IPS-11a (cell line): ENCODE measurements around the gene POLR2A.
A peak's percentile ranks its signal among the peaks of the same experiment; 100 is the strongest.

Experiments used
- H3K4me3 ChIP-seq: one replicate; pipeline ENCODE4 v1.5.1; 2013; ENCODE audit warnings: low read depth, low read length, control low read depth

Gene POLR2A

GRCh38 chr17:7484067-7484918 is at the start of gene POLR2A:
Gene POLR2A (plus strand): TSS chr17:7484366.
- H3K4me3 ChIP-seq: peak within 1 kb of the TSS; percentile 86

- H3K4me3 ChIP-seq: peak overlapping the region; percentile 36
Measured at GRCh38 chr17:7435676-7436555, 48.2 kb upstream of the POLR2A start.

DNA sequence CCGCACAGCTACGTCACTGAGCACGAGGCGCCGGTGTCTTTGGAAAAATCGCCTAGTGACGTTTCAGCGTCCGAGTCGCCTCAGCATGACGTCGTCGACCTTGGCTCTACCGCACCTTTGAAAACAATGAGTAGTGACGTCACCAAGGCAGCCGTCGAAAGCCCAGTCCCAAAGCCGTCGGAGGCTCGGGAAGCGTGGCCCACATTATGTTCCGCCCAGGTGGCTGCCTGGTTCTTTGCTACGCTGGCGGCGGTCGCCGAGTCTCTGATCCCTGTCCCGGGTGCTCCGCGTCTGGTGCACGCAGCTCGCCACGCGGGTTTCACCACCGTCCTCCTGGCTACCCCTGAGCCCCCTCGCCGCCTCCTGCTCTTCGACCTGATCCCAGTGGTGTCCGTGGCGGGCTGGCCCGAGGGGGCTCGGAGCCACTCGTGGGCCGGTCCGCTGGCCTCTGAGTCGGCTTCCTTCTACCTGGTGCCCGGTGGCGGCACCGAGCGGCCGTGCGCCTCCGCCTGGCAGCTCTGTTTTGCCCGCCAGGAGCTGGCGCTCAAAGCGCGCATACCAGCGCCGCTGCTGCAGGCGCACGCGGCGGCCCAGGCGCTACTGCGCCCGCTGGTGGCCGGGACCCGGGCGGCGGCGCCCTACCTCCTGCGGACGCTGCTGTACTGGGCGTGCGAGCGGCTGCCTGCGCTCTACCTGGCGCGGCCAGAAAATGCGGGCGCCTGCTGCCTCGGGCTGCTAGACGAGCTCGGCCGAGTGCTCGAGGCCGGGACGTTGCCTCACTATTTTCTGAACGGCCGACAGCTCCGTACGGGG is 47.4 kb upstream of the POLR2A start:
- H3K4me3 ChIP-seq: peak overlapping the region; percentile 36

DNA sequence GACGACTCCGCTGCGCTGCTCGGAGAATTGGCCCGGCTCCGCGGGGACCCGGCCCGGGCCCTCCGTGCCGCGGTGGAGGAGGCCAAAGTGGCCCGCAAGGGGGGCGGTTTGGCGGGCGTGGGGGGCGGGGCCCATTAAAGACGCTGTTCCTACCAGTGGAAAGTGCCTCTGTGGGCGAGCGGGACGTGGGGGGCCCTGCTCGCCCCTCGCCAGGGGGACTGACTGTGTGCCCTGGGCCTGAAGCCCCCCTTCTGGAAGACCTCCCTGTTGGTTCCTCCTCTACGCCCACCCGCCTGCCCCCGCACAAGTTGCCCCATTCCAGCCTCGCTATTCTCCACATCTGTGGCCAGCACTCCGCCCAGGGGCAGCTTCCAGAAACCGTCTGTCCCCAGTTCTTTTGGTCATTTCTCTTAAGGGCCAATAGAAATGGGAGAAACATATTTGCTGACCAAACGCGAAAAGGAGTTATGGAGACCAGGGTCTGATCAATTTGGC is 46.8 kb upstream of the POLR2A start:
- peak overlapping the region; percentile 33 for H3K4me3 ChIP-seq

DNA sequence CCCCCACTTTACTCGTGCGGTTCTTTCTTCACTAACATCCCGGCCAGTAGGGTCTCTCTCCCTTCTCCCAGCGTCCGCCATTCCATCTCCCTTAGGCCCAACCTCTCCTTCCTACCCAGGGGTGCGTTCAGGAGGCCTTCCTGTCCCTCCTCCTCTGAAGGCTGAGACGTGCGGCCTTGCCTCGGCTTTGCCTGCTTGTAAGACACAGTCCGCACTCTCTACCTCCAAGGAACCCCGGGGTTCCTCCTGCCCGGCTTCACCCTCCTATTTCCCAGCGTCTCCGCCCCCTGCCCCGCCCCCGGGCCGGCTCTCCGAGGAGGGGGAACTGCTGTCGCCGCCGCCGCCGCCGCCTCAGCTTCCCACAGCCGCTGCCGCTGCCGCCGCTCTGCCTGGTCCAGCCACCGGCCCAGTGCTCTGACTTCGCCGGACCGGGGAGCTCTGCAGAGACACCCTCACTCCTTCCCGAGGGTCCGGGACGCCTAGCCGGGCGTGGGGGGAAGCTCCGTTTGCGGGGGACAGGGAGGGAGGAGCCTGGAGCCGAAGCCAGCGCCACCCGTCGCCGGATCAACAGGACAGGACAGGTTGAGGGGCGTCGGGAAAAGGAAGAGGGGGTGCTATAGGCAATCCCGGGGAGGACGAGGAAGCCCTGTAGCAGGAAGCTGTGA is 46.1 kb upstream of the POLR2A start:
- H3K4me3 ChIP-seq: peak overlapping the region; percentile 39

DNA sequence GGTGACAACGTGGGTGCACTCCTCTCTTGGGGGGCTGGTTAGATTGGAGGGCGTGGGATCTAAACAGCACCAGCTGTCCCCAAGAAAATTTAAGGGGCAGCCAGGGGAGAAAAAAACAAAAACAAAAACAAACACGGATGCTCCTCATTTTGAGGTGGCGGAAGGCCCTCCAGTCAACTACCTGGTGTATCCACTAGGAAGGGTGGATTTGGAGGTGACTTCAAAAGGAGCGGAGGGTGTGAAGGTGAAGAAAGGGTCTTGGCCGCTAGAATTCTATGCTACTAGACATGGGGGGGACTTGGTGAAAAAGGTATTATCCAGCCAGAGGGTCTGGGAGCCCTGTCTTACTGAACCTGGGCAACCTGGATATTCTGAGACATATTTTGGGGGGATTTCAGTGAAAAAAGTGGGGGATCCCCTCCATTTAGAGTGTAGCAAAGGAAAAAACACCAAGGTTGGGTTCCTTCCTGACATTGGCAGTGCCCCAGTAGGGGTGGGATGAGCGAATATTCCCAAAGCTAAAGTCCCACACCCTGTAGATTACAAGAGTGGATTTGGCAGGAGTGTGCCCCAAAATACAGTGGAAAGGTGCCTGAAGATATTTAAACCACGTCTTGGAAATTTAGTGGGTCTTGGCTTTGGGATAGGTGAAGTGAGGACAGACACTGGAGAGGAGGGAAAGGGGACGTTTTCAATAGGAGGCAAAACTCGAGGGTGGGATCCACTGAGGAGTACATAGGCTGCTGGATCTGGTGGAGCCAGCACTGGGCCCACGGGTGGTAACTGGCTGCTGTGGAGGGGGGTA is 45.3 kb upstream of the POLR2A start:
- H3K4me3 ChIP-seq: peak overlapping the region; percentile 69

DNA sequence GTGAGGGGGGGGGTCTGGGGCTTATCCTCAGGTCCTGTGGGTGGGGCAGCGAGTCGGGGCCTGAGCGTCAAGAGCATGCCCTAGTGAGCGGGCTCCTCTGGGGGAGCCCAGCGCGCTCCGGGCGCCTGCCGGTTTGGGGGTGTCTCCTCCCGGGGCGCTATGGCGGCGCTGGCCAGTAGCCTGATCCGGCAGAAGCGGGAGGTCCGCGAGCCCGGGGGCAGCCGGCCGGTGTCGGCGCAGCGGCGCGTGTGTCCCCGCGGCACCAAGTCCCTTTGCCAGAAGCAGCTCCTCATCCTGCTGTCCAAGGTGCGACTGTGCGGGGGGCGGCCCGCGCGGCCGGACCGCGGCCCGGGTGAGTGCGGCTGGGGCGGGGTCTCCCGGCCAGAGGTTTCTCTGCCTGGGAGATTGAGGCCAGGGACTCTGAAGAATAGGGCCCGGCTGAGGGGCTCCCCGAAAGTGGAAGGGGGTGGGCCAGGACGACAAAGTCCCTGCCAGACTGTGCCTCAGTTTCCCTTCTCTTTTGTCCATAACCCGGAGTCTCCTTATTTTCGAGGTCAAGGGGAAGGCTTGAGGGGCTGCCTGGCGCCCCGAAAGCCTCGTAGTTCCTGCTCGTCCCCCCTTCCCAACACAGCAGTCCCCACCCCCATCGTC is 44.6 kb upstream of the POLR2A start, which contains the start of gene FGF11:
Gene FGF11 (plus strand): TSS at position 51 of the 651 bp plus-strand sequence. CDS start 109 bp downstream, at position 160.
- H3K4me3 ChIP-seq: peak within 1 kb of the TSS; percentile 69

DNA sequence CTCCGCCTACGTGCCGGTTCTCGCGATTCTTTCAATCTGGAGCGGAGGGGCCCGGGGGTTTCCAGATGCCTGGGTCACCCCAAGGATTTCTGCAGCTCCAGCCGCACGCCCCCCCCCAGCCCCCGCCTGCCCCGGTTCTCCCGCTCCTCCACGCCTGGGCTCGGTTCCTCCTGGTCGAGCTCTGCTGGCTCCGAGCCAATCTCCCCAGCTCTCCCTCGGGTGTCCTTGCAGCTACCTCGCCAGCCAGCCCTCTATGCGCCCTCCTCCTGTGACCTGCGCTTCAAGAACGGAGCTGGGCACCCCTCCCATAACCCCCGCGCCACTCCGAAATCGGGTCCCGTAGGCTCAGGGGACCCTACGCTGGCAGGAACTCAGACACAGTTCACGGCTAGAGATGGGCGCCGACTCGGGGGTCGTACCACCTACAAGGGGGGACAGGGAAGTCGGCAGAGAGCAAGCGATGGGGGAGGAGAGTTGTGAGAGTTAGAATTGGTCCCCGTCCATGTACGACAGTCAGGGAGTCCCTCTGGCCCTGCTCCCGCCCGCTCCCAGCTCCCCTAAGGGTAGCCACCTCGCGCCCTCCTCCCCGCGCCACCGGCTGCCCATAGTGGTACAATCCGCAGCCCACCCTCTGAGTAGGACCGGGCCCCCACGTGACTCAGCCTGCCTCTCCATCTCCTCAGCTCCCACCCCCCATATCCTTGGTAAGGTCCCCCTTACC is 43.9 kb upstream of the POLR2A start:
- H3K4me3 ChIP-seq: peak overlapping the region; percentile 69

GRCh38 chr17:7440834-7441195 is 43.4 kb upstream of the POLR2A start:
- H3K4me3 ChIP-seq: peak overlapping the region; percentile 69

DNA sequence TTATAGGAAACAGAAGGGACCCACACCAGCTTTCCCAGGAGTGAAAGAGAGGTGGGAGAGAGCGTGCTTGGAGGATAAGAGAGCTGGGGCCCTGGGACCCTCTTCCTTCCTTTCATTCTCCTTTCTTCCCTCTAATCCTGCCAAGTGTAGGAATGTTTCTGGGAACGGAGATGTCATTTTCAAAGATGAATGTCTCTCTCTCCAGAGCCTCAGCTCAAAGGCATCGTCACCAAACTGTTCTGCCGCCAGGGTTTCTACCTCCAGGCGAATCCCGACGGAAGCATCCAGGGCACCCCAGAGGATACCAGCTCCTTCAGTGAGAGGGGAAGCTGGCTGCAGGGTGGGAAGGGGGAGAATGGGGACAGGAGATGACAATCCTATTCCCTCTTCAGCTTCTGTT is 42.9 kb upstream of the POLR2A start:
- peak overlapping the region; percentile 8 for H3K4me3 ChIP-seq

GRCh38 chr17:7442142-7442541 is 42.0 kb upstream of the POLR2A start:
- no peak overlapping the region for H3K4me3 ChIP-seq

- no peak overlapping the region for H3K4me3 ChIP-seq
Measured at GRCh38 chr17:7443499-7444485, 40.4 kb upstream of the POLR2A start.

DNA sequence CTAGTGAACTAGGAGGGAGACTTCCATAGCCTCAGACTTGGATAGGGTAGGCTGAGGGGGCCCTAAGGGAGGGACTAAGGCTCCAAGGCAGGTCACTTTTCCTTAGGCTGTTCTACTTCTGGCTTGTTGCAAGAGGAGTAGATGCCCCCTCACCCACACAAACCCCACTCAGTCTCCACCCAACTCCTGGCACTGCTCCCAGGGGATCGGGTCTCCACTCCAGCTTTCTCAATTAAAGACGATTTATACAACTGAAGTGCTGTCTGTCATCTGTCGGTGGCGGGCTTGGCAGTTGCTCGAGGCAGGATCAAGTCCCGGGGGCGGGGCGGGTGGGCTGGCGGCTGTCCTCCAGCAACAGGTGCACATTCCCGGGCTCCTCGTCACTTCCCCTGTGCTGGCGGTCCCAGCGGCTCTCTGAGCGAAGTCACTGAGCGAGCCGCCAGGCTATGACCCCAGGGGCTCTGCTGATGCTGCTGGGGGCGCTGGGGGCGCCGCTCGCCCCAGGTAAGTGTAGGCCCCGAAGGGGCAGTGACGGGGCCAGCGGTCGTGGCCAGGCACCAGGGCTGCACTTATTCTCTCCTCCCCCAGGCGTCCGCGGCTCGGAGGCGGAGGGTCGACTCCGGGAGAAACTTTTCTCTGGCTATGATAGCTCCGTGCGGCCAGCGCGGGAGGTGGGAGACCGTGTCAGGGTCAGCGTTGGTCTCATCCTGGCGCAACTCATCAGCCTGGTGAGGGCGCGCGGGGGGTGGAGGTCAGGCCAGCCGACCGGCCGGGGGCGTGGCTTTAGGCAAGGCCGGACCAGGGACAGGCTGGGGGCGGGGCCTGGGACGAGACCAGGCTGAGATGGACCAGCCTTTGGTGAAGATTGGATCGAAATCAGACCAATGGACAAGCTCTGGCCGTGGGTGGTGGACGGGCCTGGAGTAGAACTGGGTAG is 39.2 kb upstream of the POLR2A start, which contains the start of gene CHRNB1:
Gene CHRNB1 (plus strand): TSS at position 380 of the 937 bp plus-strand sequence. CDS start 67 bp downstream, at position 447.
- H3K4me3 ChIP-seq: peak within 1 kb of the TSS; percentile 53

GRCh38 chr17:7445619-7445968 is 38.6 kb upstream of the POLR2A start:
- H3K4me3 ChIP-seq: peak overlapping the region; percentile 53

GRCh38 chr17:7448461-7448860 is 35.7 kb upstream of the POLR2A start:
- no peak overlapping the region for H3K4me3 ChIP-seq
